HepG2 (cell line): ENCODE measurements around the gene PDPK1. TPM values are rescaled to one million over a fixed set of nuclear protein-coding genes. Genes with fewer than 3 reads are reported as not detected.

Experiments
- CBX1 ChIP-seq: IDR thresholded peaks from one replicate; pipeline ENCODE4 v1.6.1; 2016; ENCODE audit warnings: antibody characterized with exemption, low read depth
- CREB3 ChIP-seq: sonication (generic); formaldehyde crosslinking; IDR thresholded peaks from 2 replicates; pipeline ENCODE4 v1.5.0; 2020; ENCODE audit warnings: missing genetic modification reagents
- IRF1 ChIP-seq: sonication (generic); formaldehyde crosslinking; IDR thresholded peaks from 2 replicates; pipeline ENCODE4 v1.4.0; 2020; ENCODE audit warnings: low read depth, mild to moderate bottlenecking, missing genetic modification reagents
- MTF2 ChIP-seq: sonication (generic); formaldehyde crosslinking; IDR thresholded peaks from 2 replicates; pipeline ENCODE4 v1.5.0; 2020; ENCODE audit warnings: missing genetic modification reagents, borderline replicate concordance
- TGIF2 ChIP-seq: IDR thresholded peaks from 2 replicates; pipeline ENCODE4 v1.6.1; 2016; ENCODE audit warnings: control low read depth, missing compliant biosample characterization
- TOPORS ChIP-seq: sonication (generic); formaldehyde crosslinking; IDR thresholded peaks from 2 replicates; pipeline ENCODE4 v1.8.0; 2023; ENCODE audit warnings: mild to moderate bottlenecking, missing genetic modification reagents
- ZBTB38 ChIP-seq: sonication (generic); formaldehyde crosslinking; IDR thresholded peaks from 2 replicates; pipeline ENCODE4 v1.5.1; 2020; ENCODE audit warnings: mild to moderate bottlenecking, missing genetic modification reagents
- ZHX2 ChIP-seq, 2 experiments: sonication (generic) in 1 of 2; formaldehyde crosslinking in 1 of 2; IDR thresholded peaks; 2 replicates each; pipeline versions ENCODE4 v1.6.1 to v1.9.0; 2014 to 2022; ENCODE audit warnings: antibody characterized with exemption in 1 of 2, borderline replicate concordance in 1 of 2, inconsistent platforms in 1 of 2, low read depth in 1 of 2, missing genetic modification reagents in 1 of 2
- ZNF138 ChIP-seq: sonication (generic); formaldehyde crosslinking; IDR thresholded peaks from 2 replicates; pipeline ENCODE4 v1.5.0; 2020; ENCODE audit warnings: mild to moderate bottlenecking, low read depth, missing genetic modification reagents
- polyA plus RNA-seq, 8 experiments: library from polyadenylated mRNA; depleted of rRNA in 3 of 8; stranded (reverse) in 7 of 8; unstranded in 1 of 8; fragments of >200 nt; fragmentation: Illumina TruSeq in 4 of 8; extraction: Trizol in 4 of 8; gene quantifications; 2 replicates each; pipeline versions ENCODE4 v1.2.1 to v1.2.3, GENCODE V29; 2011 to 2016; ENCODE audit warnings: low read depth in 4 of 8, missing spikeins in 1 of 8, mixed read lengths in 1 of 8; ENCODE audit not compliant: insufficient read depth in 1 of 8
- total RNA-seq, 5 experiments: library from RNA; depleted of rRNA; stranded (reverse); fragments of >200 nt; fragmentation: Illumina TruSeq; extraction: Trizol; gene quantifications; 2 replicates each; pipeline ENCODE4 v1.2.3, GENCODE V29; 2016; ENCODE audit warnings: low read depth in 1 of 5
- TF ChIP-seq, protein P1 (sequence below): sonication (generic); formaldehyde crosslinking; IDR thresholded peaks from 2 replicates; pipeline ENCODE4 v1.8.0; 2022; ENCODE audit warnings: mild to moderate bottlenecking, missing genetic modification reagents; ENCODE audit not compliant: insufficient replicate concordance
- TF ChIP-seq, protein P2 (sequence below): IDR thresholded peaks from 2 replicates; pipeline ENCODE4 v1.4.0; 2020; ENCODE audit warnings: mild to moderate bottlenecking, missing genetic modification reagents
- TF ChIP-seq, protein P3 (sequence below): sonication (generic); formaldehyde crosslinking; IDR thresholded peaks from 2 replicates; pipeline ENCODE4 v1.4.0; 2020; ENCODE audit warnings: mild to moderate bottlenecking, missing genetic modification reagents

PDPK1 gene
- total and polyA plus RNA-seq, 2 of the 13 experiments (the other 11 are each of a cell fraction or from before 2014, with no cell fraction given): 59.6 to 129 TPM

- TF ChIP-seq, protein P1, sequence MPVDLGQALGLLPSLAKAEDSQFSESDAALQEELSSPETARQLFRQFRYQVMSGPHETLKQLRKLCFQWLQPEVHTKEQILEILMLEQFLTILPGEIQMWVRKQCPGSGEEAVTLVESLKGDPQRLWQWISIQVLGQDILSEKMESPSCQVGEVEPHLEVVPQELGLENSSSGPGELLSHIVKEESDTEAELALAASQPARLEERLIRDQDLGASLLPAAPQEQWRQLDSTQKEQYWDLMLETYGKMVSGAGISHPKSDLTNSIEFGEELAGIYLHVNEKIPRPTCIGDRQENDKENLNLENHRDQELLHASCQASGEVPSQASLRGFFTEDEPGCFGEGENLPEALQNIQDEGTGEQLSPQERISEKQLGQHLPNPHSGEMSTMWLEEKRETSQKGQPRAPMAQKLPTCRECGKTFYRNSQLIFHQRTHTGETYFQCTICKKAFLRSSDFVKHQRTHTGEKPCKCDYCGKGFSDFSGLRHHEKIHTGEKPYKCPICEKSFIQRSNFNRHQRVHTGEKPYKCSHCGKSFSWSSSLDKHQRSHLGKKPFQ: no peak
- TF ChIP-seq TGIF2 (CRISPR knock-in tag) (no peak), ZHX2 (IDR thresholded peaks at IDR 0.05; ENCODE audit: low read depth) (peak; percentile 71; the same call in 1 of the 2 replicates), ZHX2 (CRISPR knock-in tag; IDR thresholded peaks at IDR 0.05; ENCODE audit: borderline replicate concordance) (no peak), IRF1 (no peak), CREB3 (no peak), ZNF138 (CRISPR knock-in tag) (no peak), MTF2 (CRISPR knock-in tag) (no peak), ZBTB38 (no peak), TOPORS (no peak), CBX1 (no peak)
- TF ChIP-seq, protein P2, sequence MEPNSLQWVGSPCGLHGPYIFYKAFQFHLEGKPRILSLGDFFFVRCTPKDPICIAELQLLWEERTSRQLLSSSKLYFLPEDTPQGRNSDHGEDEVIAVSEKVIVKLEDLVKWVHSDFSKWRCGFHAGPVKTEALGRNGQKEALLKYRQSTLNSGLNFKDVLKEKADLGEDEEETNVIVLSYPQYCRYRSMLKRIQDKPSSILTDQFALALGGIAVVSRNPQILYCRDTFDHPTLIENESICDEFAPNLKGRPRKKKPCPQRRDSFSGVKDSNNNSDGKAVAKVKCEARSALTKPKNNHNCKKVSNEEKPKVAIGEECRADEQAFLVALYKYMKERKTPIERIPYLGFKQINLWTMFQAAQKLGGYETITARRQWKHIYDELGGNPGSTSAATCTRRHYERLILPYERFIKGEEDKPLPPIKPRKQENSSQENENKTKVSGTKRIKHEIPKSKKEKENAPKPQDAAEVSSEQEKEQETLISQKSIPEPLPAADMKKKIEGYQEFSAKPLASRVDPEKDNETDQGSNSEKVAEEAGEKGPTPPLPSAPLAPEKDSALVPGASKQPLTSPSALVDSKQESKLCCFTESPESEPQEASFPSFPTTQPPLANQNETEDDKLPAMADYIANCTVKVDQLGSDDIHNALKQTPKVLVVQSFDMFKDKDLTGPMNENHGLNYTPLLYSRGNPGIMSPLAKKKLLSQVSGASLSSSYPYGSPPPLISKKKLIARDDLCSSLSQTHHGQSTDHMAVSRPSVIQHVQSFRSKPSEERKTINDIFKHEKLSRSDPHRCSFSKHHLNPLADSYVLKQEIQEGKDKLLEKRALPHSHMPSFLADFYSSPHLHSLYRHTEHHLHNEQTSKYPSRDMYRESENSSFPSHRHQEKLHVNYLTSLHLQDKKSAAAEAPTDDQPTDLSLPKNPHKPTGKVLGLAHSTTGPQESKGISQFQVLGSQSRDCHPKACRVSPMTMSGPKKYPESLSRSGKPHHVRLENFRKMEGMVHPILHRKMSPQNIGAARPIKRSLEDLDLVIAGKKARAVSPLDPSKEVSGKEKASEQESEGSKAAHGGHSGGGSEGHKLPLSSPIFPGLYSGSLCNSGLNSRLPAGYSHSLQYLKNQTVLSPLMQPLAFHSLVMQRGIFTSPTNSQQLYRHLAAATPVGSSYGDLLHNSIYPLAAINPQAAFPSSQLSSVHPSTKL (CRISPR knock-in tag): no peak
- TF ChIP-seq, protein P3, sequence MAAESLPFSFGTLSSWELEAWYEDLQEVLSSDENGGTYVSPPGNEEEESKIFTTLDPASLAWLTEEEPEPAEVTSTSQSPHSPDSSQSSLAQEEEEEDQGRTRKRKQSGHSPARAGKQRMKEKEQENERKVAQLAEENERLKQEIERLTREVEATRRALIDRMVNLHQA: no peak
Observed at GRCh38 chr16:2513405-2514332, 24.2 kb upstream of the PDPK1 start, which contains the start of gene ATP6V0C (continued).
